ENCODE data around the gene SFXN5.

The SFXN5 gene

DNA sequence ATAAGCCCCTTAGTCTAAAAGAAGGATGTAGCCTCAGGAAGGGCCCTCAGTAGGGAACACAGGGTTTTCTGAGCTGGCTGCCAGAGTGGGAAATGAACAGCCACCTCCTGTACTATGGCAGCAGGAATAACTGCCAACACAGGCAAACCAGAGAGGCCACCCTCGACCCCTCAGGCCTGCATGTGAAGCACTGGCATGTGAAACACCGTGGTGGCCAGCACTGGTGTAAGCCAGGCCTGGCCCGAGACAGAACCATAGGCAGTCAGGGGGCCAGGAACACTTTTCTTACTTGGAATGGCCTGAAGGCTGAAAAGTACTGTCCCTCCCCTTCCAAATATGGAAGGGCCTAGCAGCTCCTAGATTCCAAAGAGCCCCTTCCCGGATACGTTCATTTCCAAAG, 28.2 kb downstream of the SFXN5 start:
- DNase-seq = no peak

- DNase-seq = no peak
Observed at GRCh38 chr2:73037947-73038585, 33.4 kb downstream of the SFXN5 start.

- DNase-seq = no peak
Observed at GRCh38 chr2:73036766-73037165, 34.7 kb downstream of the SFXN5 start.

DNA sequence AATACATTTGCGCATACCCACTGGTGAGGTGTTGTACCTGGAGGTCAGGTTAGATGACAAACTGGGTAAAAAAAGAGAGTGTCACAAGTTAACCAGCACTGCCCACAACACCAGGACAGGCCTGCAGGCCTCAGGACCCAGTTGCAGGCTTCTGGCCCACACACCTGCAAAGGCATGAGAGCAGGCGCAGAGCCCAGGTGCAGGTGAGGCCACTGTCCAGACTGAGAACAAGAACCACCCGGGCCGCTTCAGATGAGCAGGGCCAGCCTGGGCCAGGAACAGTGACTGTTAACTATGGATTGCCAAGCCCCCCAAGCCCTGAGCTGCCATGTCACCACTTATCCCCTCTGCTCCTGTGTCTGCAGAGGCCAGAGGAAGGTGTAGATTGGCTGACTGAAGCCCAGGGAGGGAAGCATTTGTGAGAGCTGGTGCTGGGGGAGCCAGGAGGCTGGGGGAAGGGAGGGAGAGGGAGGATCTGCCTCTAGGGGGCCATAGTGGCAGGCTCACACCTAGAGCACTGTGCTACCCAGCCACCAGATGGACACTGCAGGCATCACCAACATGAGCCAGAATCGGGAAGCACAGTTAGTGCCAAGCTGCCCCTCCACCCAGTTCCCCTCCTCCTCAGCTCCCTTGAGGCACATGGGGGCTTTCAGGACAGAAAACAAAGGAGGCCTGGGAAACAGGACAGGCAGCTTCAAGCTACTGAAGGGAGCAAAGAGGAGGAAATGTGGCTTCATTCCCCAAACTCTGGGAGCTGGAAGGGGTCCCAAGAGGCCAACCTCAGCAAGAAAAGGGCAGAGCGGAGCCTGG, 35.4 kb downstream of the SFXN5 start:
- DNase-seq = no peak

DNA sequence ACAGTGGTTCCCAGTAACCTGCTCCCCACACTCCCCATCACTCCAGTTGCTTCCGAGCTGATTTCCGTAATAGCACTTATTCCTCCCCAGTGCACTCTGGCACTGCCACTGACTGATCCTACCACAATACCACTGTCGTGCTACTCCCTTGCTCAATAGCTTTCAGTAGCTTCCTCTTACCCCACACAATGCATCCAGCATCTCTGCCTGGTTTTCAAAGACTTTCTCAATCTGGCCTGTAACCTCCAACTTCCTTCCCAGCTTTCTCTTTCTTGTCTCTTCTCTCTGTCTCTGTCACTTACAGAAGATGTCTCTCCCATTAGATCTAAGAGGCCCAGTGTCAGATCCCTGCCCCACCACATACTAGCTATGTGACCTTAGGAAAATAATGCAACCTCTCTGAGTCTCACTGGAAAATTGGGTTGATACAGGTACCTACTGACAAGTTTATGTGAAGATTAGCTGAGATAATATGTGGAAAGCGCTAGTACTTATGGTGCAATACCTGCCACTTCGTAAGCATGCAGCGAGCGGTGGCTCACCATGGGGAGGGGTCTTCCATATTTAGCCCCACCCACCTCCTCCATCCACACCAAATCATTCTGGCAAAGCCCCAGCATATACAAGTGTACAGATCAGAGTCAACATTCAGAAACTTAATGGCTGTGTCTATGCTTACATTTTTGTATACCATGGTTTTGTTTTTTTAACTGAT, 36.7 kb downstream of the SFXN5 start:
- DNase-seq = peak; percentile 37

- no peak for DNase-seq
Observed at GRCh38 chr2:73033766-73034381, 37.6 kb downstream of the SFXN5 start.

DNA sequence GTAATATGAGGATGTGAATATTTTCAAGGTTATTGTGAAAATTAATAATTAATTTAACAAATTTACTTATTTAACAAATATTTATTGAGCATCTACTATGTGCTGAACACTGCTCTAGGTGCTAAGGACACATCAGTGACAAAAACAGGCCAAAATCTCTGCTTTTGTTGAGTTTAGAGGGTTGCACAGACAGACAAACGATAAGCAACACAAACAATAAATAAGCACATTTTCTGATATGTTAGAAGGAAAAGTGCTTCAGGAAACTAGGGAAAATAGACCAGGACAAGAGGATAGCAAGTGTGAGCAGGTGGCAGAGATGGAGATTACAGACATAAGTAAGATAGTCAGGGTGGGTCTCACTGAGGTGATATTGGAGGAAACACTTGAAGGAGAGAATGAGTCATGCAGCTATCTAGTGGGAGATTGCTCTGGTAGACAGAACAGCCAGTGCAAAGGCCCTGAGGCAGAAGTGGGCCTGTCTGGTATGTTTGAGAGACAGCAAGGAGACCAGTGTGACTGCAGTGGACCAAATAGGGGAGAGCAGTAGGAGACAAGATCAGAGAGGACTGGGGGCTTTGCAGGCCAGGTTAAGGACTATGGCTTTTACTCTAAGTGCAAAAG, 38.3 kb downstream of the SFXN5 start:
- DNase-seq = no peak

DNA sequence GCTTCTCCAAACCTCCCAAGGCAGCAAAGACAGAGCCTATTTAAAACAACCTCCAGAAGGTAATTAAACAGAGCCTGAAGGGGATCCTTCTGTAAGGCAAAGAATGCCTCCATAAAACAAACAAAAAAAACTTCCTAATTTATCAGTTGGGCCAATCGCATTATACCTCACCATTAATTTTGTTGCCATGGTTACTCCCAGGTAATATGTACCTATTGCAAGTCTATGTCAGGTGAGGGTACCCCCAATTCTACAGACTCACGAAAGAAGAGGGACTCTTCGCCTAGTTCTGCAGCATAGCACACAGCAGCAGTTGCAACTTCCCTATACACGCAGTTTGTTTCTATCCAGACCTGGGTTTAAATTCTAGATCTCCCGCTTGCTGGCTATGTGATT, 38.8 kb downstream of the SFXN5 start:
- DNase-seq = no peak

DNA sequence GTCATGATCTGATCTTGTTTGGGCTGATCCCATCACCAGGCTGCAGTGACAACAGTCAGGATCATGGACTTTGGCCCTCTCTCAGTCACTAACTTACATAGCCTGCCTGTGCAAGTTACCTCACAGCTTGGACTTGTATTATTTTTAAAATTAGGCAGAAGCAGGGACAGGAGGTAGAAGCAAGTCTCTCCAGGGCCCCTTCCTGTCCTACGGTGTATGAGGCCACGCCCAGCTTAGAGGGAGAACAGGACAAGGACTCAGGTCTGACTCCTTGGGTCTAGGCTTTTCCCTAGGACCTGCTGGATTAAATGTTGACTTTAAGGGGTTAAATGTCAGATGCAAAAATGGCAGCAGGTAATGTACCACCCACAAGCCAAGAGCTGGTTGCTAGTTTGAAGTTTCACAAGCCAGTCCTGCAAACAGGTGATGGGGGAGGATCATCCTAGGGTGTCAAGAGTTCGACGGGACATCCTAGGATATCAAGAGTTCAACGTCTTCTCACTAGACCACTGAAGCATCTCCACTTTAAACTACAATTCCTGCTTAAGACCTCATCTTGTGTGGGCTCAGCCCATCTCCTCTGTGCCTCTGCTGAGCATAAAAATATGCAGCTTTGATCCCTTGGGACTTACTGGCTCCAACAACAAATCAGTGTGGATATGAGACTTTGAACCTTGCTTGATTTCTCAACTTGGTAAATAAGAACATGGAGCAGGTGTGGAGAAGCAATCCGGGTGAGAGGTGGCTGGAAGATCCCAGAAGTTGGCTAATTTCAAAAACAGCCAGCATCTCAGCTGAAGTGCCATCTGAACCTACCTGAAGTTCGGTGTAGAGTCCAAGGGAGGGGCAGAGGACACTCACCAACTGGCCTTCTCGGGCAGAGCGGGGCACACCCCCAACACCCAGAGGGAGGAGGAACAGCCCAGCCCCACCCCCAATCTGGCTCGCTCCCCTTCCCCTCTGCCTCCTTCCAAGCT, 39.5 kb downstream of the SFXN5 start:
- no peak for DNase-seq

DNA sequence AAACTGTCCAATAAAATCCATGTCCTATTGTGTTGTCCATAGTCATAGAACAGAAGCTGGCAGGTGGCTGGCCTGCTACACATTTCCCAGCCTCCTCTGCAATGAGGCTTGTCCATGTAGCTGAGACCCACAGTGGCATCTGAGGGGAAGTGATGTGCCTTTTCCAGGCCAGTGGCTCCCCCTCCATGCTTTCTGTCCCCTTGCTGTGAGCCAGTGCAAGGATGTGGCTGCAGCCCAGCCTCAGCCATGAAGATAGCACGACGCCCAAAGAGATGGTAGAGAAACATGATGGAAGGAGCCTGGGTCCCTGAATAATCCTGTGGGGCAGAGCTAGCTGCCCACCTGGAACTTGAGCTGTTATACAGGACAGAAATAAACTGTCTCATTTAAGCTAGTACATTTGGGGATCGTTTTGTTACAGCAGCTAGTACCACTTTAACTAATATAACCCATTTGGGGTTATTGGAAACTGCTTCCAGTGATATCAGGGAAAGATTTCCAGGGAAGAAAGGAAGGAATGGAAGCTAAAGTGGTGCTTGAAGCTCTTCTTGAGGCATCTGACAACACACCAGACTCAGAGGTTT, 40.3 kb downstream of the SFXN5 start:
- DNase-seq = no peak

GRCh38 chr2:73028841-73029240, 42.7 kb downstream of the SFXN5 start:
- DNase-seq = no peak

DNA sequence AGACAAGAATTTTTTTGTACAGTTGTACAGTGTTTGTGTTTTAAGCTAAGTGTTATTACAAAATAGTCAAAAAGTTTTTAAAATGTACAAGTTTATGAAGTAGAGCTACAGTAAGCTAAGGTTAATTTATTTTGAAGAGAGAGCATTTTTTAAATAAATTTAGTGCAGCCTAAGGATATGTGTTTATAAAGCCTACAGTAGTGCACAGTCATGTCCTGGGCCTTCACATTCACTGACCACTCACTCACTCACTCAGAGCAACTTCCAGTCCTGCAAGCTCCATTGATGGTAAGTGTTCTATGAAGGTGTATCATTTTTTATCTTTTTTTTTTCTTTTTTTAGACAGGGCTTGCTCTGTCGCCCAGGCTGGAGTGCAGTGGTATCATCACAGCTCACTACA, 44.2 kb downstream of the SFXN5 start:
- no peak for DNase-seq

DNA sequence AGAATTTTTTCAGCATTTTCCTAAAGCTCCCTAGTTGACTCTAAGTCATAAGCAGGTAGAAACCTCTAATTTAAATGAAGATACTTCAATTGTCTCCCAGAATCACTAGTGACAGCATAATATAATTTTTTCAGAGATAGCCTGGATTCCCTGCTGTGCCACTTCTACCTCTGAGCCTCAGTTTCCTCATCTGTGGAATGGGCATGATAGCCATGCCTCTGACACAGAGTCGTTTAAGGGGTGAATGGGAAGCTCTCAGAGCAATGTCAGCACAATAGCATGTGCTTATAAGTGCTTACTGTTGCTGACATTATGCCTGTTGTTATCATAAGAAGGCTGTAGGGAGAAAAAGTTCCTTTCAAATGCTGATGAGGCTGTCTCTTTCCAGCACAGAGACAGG, 48.0 kb downstream of the SFXN5 start:
- DNase-seq = no peak

GRCh38 chr2:73022024-73022568, 49.4 kb downstream of the SFXN5 start:
- no peak for DNase-seq

GRCh38 chr2:73021371-73022010, 50.0 kb downstream of the SFXN5 start:
- no peak for DNase-seq

- no peak for DNase-seq
Observed at GRCh38 chr2:73020657-73021370, 50.7 kb downstream of the SFXN5 start.

GRCh38 chr2:73020306-73020656, 51.2 kb downstream of the SFXN5 start:
- DNase-seq = no peak

DNA sequence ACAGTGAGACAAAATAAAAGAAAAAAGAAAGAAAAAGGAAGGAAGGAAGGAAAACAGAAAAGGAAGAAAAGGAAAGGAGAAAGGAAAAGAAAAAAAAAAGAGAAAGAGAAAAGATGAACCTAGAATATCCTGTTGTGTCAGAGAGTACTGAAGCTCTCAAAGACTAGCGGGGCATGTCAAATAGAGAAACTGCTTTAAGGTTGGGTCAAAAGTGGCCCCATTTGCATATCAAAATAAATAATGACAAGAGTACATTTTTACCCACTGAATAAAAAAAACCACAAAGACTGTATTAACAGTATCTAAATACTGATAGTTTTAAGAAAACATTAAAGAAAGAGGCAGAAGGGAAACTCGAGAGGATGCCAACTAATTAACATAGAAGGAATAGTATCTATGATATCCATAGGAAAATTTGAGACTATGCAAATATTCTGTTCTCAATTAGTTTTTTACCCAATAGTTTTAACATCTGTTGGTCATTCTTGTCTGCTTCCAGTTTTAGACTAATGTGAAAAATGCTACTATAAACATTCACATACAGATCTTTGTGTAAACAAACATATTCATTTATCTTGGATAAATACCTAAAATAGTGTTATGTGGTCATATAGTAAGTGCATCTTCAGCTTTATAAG, 53.2 kb downstream of the SFXN5 start:
- DNase-seq = no peak

DNA sequence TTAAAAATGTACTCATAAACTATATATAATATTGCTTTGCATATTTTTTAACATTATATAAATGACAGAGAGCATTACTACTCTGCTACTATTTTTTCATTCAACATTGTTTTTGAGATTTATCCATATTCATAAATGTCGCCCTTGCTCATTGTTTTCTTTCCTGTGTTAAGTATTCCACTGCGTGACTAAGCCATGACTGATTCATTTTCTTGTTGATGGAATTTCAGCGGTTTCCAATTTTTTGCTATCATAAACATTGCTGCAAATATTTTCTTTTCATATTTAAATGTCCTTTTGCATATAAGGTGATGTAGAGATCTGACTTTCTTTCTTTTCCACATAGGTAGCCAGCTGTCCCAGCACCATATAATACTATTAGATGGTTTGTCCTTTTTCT, 57.6 kb downstream of the SFXN5 start:
- no peak for DNase-seq
